Measurements from ENCODE around the gene DHRSX.
"Not testable (repeated sequence)": the region's sequence is repeated elsewhere in the genome, so short reads cannot be mapped to it uniquely, and the experiment has no call there.

Gene DHRSX

DNA sequence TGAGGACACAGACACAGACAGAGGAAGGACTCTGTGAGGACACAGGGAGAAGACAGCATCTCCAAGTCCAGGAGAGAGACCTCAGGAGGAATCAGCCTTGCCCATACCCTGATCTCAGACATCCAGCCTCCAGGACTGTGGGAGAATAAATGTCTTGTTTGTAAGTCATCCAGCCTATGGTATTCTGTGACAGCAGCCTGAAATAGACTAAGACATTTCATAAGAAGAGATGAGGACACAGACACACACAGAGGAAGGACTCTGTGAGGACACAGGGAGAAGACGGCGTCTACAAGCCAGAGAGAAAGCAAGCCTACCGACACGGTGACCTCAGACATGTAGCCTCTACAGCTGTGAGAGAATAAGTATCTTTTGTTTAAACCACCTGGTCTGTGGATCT is 112.1 kb downstream of the DHRSX start:
- ChIA-PET CTCF (no interaction called here), POLR2A (ENCODE audit: low non-redundant PET) (no interaction called here)
- TF ChIP-seq, protein P1, sequence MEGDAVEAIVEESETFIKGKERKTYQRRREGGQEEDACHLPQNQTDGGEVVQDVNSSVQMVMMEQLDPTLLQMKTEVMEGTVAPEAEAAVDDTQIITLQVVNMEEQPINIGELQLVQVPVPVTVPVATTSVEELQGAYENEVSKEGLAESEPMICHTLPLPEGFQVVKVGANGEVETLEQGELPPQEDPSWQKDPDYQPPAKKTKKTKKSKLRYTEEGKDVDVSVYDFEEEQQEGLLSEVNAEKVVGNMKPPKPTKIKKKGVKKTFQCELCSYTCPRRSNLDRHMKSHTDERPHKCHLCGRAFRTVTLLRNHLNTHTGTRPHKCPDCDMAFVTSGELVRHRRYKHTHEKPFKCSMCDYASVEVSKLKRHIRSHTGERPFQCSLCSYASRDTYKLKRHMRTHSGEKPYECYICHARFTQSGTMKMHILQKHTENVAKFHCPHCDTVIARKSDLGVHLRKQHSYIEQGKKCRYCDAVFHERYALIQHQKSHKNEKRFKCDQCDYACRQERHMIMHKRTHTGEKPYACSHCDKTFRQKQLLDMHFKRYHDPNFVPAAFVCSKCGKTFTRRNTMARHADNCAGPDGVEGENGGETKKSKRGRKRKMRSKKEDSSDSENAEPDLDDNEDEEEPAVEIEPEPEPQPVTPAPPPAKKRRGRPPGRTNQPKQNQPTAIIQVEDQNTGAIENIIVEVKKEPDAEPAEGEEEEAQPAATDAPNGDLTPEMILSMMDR (conservative IDR thresholded peaks at IDR 0.05; ENCODE audit: low read depth) = no peak
- no peak for DNase-seq (ENCODE audit: low spot score)
- H3K27ac ChIP-seq = no peak overlapping the region

DNA sequence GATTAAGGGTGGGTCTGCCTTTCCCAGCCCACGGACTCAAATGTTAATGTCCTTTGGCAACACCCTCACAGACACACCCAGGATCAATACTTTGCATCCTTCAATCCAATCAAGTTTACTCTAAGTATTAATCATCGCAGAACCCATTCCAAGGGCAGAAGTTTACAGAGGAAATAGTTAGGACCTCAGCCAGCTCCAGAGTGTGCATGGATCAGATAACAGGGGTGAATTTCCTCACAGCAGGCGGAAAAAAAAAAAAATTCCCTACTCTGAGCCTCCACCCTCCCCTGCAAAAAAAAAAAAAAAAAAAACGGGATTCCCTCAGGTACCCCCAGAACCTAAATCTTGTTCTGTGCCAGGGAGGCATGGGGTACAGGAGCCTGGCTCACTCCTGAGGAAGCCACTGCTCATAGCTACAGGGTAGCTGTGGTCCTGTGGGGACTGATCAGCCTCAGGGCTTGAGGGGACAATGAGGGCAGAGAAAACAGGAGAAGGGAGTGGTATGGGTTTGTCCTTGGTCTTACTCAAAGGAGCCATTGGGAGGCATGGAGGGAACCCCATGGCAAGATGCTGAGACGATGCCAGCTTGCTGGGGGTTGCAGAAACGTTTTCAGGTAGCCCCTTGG is 113.0 kb downstream of the DHRSX start:
- DNase-seq (ENCODE audit: low spot score) = no peak
- POLR2A ChIA-PET (ENCODE audit: low non-redundant PET) = no interaction called here
- H3K27ac ChIP-seq = no peak overlapping the region
- CTCF ChIA-PET = no interaction called here
- TF ChIP-seq, protein P1 (conservative IDR thresholded peaks at IDR 0.05; ENCODE audit: low read depth) = no peak

DNA sequence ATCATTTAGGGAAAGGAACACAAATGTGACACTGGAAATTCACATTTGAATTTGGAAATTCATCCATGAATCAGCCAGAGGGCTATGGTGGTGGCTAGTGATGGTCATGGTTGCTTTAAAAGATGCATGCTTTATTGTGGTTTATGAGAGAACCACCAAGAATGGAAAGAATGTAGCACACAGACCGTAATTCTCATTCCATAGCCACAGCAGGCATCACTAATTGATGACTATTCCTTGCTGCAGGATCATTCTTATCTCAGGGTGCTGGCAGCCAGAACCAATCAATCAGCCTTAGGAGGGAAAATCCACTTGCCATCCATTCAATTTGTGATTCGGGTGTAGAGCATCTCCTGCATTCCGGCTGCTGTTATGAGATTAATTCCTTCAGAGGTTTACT is 115.6 kb downstream of the DHRSX start:
- CTCF ChIA-PET = no interaction called here
- TF ChIP-seq, protein P1 (conservative IDR thresholded peaks at IDR 0.05; ENCODE audit: low read depth) = no peak
- no peak overlapping the region for H3K27ac ChIP-seq

DNA sequence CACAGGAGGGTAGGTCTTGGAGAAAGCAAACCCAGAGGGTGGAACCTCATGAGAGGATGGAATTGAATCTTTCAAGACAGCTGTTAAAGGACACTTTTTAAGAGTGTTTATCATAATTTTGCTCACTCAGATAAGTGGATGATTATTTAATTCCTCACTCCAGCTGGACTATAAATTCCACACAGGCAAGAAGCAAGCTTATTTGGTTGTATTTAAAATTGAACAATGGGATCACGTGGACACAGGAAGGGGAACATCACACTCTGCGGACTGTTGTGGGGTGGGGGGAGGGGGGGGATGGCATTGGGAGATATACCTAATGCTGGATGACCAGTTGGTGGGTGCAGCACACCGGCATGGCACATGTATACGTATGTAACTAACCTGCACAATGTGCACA is 116.3 kb downstream of the DHRSX start:
- CTCF ChIA-PET = no interaction called here

More for the DNA sequence above, 115.6 kb downstream of the DHRSX start:
- DNase-seq (ENCODE audit: low spot score) = peak; percentile 1
- POLR2A ChIA-PET (ENCODE audit: low non-redundant PET) = no interaction called here

DNA sequence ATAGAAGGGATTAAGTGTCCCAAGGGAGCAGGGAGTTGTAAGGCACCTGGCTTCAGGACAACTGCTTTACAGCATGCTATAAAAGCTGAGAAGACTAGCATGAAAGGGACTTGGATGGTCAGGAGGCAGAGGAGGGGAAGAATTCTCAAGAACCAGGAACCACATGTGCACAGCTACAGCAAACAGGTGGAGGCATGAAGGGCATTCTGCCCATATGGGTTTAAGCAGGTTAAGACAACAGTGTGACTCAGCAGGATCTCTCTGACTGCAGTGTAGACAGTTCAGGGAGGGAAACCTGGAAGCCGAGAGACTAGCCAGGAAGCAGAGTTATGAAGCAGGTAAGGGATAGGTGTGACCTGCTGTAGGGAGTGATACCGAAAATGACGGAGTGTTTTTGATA is 117.0 kb downstream of the DHRSX start:
- ChIA-PET CTCF (no interaction called here), POLR2A (ENCODE audit: low non-redundant PET) (no interaction called here)
- DNase-seq (ENCODE audit: low spot score) = no peak
- no peak overlapping the region for H3K27ac ChIP-seq
- TF ChIP-seq, protein P1 (conservative IDR thresholded peaks at IDR 0.05; ENCODE audit: low read depth) = no peak

More for the DNA sequence above, 116.3 kb downstream of the DHRSX start:
- no peak for DNase-seq (ENCODE audit: low spot score)
- POLR2A ChIA-PET (ENCODE audit: low non-redundant PET) = no interaction called here
- H3K27ac ChIP-seq = no peak overlapping the region
- TF ChIP-seq, protein P1 (conservative IDR thresholded peaks at IDR 0.05; ENCODE audit: low read depth) = no peak

DNA sequence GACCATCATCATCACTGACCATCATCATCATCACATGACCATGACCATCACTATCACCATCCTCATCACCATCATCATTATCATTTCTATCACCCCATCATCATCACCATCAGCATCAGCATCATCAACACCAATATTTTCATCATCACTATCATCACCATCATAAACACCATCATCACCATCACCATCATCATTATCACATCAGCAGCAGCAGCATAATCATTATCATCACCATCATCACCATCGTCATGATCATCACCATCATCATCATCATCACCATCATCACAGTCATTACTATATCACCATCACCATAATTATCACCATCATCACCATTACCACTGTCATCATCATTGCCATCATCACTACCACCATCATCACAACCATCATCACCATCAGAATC is 117.6 kb downstream of the DHRSX start:
- no peak overlapping the region for H3K27ac ChIP-seq
- TF ChIP-seq, protein P1 (conservative IDR thresholded peaks at IDR 0.05; ENCODE audit: low read depth) = no peak
- ChIA-PET POLR2A (ENCODE audit: low non-redundant PET) (no interaction called here), CTCF (no interaction called here)
- DNase-seq (ENCODE audit: low spot score) = no peak

DNA sequence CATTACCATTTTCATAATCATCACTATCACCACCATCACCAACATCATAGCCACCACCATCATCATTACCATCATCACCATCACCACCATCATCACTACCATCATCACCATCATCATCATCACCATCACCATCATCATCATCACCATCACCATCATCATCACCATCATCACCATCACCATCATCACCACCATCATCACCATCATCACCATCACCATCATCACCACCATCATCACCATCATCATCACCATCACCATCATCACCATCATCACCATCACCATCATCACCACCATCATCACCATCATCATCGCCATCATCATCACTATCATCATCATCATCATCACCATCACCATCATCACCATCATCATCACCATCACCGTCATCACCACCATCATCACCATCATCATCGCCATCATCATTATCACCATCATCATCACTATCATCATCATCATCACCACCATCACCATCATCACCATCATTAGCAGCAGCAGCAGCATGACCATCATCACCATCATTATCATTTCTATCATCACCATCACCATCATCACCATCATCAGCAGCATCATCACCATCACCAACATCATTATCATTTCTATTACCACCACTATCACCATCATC is 118.2 kb downstream of the DHRSX start:
- DNase-seq (ENCODE audit: low spot score); H3K27ac ChIP-seq; CTCF ChIA-PET; POLR2A ChIA-PET (ENCODE audit: low non-redundant PET): not testable (repeated sequence)

Measured in RWPE1 (cell line).